ENCODE results near the gene RNF5. TPM values are rescaled to one million over a fixed set of nuclear protein-coding genes. Genes with fewer than 3 reads are reported as not detected.
A peak's percentile ranks its signal among the peaks of the same experiment; 100 is the strongest.

Gene RNF5
- total RNA-seq, 1 experiment from 2014 or later: 82.3 TPM

DNA sequence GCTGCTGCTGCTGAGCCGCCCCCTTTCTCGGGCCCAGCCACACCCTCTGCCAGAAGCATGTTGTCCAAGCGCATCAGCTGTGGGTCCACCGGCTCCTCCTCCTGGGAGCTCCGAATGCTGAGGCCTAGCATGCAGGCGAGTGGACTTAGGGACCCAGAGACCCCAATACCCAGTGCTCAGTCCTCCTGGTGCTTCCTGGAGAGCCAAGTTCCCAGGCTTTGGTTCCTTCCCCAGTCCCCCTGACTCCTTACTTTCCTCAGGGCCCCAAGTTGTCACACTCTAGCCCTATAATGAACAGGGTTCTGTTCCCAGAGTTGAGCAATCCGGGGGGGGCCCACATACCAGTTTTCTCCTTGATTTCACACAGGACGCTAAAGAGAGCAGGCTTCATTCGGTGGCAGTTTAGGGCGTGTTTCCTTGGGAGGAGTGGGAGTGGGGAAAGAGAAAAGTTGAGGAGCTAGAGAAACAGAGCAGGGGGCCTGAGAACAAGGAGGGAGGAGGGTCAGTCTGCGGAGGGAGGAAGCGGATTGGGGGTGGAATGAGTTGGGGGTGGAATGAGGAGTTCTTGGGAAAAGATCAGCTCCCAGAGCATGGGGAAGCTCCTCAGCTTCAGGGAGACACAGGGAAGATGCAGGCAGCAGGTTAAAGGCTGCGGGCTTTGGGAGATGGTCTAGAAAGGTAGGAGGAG, 10.3 kb downstream of the RNF5 start:
- peak overlapping the region; percentile 73 for H3K27ac ChIP-seq (ENCODE audit: low read length)
- DNase-seq (ENCODE audit: low read depth, low spot score) (no peak), ATAC-seq (no peak)
- peaks cover 33% of the 10 kb centered on the region for H3K4me1 ChIP-seq (ENCODE audit: control insufficient read depth, insufficient read depth, low read length)
- intact Hi-C loops (cut with micrococcal nuclease; ENCODE audit: unreplicated experiment): no loop called here
- CTCF ChIA-PET: no interaction called here
- in situ Hi-C loops (cut with HindIII; ENCODE audit: low pct_unique_long_range_greater_than_20kb, low sequenced_read_pairs): no loop called here
- POLR2A ChIA-PET: no interaction called here
- H3K36me3 ChIP-seq (ENCODE audit: control insufficient read depth, insufficient read depth, low read length): no peaks in the 10 kb centered on the region; the same call in 1 of the 2 replicates
- H3K9me3 ChIP-seq (ENCODE audit: control insufficient read depth, insufficient read depth, low read depth, low read length): no peaks in the 10 kb centered on the region
- TF ChIP-seq TCF7L2 (IDR thresholded peaks at IDR 0.05; ENCODE audit: low read depth, low read length): no peak
- TF ChIP-seq SIN3A (IDR thresholded peaks at IDR 0.05; ENCODE audit: borderline replicate concordance, insufficient read depth, low read depth, low read length): no peak
- TF ChIP-seq, protein P1, sequence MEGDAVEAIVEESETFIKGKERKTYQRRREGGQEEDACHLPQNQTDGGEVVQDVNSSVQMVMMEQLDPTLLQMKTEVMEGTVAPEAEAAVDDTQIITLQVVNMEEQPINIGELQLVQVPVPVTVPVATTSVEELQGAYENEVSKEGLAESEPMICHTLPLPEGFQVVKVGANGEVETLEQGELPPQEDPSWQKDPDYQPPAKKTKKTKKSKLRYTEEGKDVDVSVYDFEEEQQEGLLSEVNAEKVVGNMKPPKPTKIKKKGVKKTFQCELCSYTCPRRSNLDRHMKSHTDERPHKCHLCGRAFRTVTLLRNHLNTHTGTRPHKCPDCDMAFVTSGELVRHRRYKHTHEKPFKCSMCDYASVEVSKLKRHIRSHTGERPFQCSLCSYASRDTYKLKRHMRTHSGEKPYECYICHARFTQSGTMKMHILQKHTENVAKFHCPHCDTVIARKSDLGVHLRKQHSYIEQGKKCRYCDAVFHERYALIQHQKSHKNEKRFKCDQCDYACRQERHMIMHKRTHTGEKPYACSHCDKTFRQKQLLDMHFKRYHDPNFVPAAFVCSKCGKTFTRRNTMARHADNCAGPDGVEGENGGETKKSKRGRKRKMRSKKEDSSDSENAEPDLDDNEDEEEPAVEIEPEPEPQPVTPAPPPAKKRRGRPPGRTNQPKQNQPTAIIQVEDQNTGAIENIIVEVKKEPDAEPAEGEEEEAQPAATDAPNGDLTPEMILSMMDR (IDR thresholded peaks at IDR 0.05): no peak
- TF ChIP-seq, protein P2, sequence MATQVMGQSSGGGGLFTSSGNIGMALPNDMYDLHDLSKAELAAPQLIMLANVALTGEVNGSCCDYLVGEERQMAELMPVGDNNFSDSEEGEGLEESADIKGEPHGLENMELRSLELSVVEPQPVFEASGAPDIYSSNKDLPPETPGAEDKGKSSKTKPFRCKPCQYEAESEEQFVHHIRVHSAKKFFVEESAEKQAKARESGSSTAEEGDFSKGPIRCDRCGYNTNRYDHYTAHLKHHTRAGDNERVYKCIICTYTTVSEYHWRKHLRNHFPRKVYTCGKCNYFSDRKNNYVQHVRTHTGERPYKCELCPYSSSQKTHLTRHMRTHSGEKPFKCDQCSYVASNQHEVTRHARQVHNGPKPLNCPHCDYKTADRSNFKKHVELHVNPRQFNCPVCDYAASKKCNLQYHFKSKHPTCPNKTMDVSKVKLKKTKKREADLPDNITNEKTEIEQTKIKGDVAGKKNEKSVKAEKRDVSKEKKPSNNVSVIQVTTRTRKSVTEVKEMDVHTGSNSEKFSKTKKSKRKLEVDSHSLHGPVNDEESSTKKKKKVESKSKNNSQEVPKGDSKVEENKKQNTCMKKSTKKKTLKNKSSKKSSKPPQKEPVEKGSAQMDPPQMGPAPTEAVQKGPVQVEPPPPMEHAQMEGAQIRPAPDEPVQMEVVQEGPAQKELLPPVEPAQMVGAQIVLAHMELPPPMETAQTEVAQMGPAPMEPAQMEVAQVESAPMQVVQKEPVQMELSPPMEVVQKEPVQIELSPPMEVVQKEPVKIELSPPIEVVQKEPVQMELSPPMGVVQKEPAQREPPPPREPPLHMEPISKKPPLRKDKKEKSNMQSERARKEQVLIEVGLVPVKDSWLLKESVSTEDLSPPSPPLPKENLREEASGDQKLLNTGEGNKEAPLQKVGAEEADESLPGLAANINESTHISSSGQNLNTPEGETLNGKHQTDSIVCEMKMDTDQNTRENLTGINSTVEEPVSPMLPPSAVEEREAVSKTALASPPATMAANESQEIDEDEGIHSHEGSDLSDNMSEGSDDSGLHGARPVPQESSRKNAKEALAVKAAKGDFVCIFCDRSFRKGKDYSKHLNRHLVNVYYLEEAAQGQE (IDR thresholded peaks at IDR 0.05; ENCODE audit: insufficient read depth in 1 of 2, low read depth in 2 of 2, low read length in 1 of 2): no peak
- no peak for TF ChIP-seq POLR2AphosphoS5 (IDR thresholded peaks at IDR 0.05; ENCODE audit: low read depth, low read length)
- no TSS peak for BruUV-seq (replicated peaks)
- peak overlapping the region; percentile 42 to 74 for H3K4me3 ChIP-seq (ENCODE audit: low read depth in 2 of 2, low read length in 2 of 2)
- H3K27me3 ChIP-seq (ENCODE audit: control insufficient read depth, insufficient read depth, low read length): no peaks in the 10 kb centered on the region

DNA sequence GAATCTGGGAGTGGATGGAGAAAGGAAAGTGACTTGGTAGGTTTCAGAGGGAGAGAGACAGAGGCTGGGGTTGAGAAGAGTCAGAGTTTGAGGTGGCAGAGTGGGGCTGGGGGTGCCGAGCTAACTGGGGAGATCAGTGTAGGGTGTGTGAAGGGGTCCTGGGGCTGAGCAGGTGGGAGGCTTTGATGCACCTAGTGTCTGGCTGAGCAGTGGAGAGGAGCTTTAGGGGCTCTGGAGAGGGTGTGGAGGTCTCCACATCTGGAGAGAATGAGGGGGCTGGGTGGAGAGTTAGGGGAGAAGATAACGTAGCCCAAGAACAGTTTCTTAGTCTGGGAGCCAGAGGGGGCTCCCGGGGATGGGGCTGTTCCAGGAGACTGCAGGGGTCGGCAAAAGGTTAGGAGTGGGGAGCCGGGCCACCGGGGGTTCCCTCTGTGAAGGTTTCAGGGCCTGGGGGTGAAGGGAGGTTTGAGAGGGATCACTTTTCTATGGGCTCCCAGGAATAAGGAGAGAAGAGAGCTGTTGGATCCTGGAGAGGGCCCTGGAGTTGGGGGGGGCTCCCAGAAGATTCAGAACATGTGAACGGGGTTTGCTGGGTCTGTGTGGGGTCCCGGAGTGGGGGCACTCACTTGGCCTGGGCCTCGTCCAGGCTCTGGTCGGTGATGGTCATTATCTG, 11.0 kb downstream of the RNF5 start:
- ATAC-seq (no peak), DNase-seq (ENCODE audit: low read depth, low spot score) (no peak)
- POLR2A ChIA-PET: no interaction called here
- BruUV-seq (replicated peaks): no TSS peak
- peak overlapping the region; percentile 73 for H3K27ac ChIP-seq (ENCODE audit: low read length)
- H3K9me3 ChIP-seq (ENCODE audit: control insufficient read depth, insufficient read depth, low read depth, low read length): no peaks in the 10 kb centered on the region
- H3K4me1 ChIP-seq (ENCODE audit: control insufficient read depth, insufficient read depth, low read length): peaks cover 29% of the 10 kb centered on the region
- H3K36me3 ChIP-seq (ENCODE audit: control insufficient read depth, insufficient read depth, low read length): no peaks in the 10 kb centered on the region; the same call in 1 of the 2 replicates
- intact Hi-C loops (cut with micrococcal nuclease; ENCODE audit: unreplicated experiment): no loop called here
- in situ Hi-C loops (cut with HindIII; ENCODE audit: low pct_unique_long_range_greater_than_20kb, low sequenced_read_pairs): no loop called here
- peak overlapping the region; percentile 42 to 74 for H3K4me3 ChIP-seq (ENCODE audit: low read depth in 2 of 2, low read length in 2 of 2)
- H3K27me3 ChIP-seq (ENCODE audit: control insufficient read depth, insufficient read depth, low read length): no peaks in the 10 kb centered on the region
- TF ChIP-seq POLR2AphosphoS5 (IDR thresholded peaks at IDR 0.05; ENCODE audit: low read depth, low read length) (no peak), TCF7L2 (IDR thresholded peaks at IDR 0.05; ENCODE audit: low read depth, low read length) (no peak), SIN3A (IDR thresholded peaks at IDR 0.05; ENCODE audit: borderline replicate concordance, insufficient read depth, low read depth, low read length) (no peak)
- TF ChIP-seq, protein P2 (IDR thresholded peaks at IDR 0.05; ENCODE audit: insufficient read depth in 1 of 2, low read depth in 2 of 2, low read length in 1 of 2): no peak
- TF ChIP-seq, protein P1 (IDR thresholded peaks at IDR 0.05): no peak
- CTCF ChIA-PET: no interaction called here

Measured in Panc1 (cell line).